Endodermal cell (in vitro differentiated cells): ENCODE measurements around the gene RASD2. TPM values are rescaled to one million over a fixed set of nuclear protein-coding genes. Genes with fewer than 3 reads are reported as not detected.

Experiments used
- DNase-seq: peaks from one replicate; pipeline ENCODE4 v3.0.0-alpha.2; 2017
- H3K27ac ChIP-seq: 2 replicates; pipeline ENCODE4 v1.5.1; 2013; ENCODE audit warnings: mild to moderate bottlenecking, low read depth, low read length, moderate library complexity
- H3K27me3 ChIP-seq: 2 replicates; pipeline ENCODE4 v1.6.1; 2013; ENCODE audit warnings: mild to moderate bottlenecking, low read length, moderate library complexity; ENCODE audit not compliant: insufficient read depth, control insufficient read depth, poor library complexity, severe bottlenecking
- H3K36me3 ChIP-seq: 2 replicates; pipeline ENCODE4 v1.7.0; 2013; ENCODE audit warnings: mild to moderate bottlenecking, low read length, moderate library complexity; ENCODE audit not compliant: control insufficient read depth, insufficient read depth
- H3K4me1 ChIP-seq: one replicate; pipeline ENCODE4 v1.7.0; 2013; ENCODE audit warnings: low read length; ENCODE audit not compliant: control insufficient read depth, insufficient read depth
- H3K4me3 ChIP-seq: 2 replicates; pipeline ENCODE4 v1.5.1; 2013; ENCODE audit warnings: mild to moderate bottlenecking, low read length, moderate library complexity
- H3K9ac ChIP-seq: 2 replicates; pipeline ENCODE4 v1.6.1; 2013; ENCODE audit warnings: mild to moderate bottlenecking, low read length, moderate library complexity; ENCODE audit not compliant: poor library complexity, severe bottlenecking; ENCODE audit errors: extremely low read depth
- H3K9me3 ChIP-seq: 2 replicates; pipeline ENCODE4 v1.6.1; 2013; ENCODE audit warnings: mild to moderate bottlenecking, low read length, moderate library complexity; ENCODE audit not compliant: control insufficient read depth
- H3K27ac Mint-ChIP-seq: 2 replicates; pipeline ENCODE4 v1.8.0; 2020; ENCODE audit warnings: mixed read lengths
- H3K27me3 Mint-ChIP-seq: 2 replicates; pipeline ENCODE4 v1.8.0; 2021; ENCODE audit warnings: mild to moderate bottlenecking, mixed read lengths; ENCODE audit not compliant: insufficient read depth
- H3K36me3 Mint-ChIP-seq: 2 replicates; pipeline ENCODE4 v1.8.0; 2020; ENCODE audit warnings: low read depth, mixed read lengths
- H3K4me1 Mint-ChIP-seq: 2 replicates; pipeline ENCODE4 v1.8.0; 2020; ENCODE audit warnings: mixed read lengths
- H3K4me3 Mint-ChIP-seq: 2 replicates; pipeline ENCODE4 v1.8.0; 2020; ENCODE audit warnings: mild to moderate bottlenecking, moderate library complexity, mixed read lengths
- H3K9me3 Mint-ChIP-seq: 2 replicates; pipeline ENCODE4 v1.8.0; 2020; ENCODE audit warnings: mild to moderate bottlenecking, mixed read lengths
- WGBS, 2 experiments: methylation state at CpG; one replicate each; pipeline versions ENCODE4 v1.1.5 to v1.1.7; 2013; ENCODE audit warnings: missing lambda C conversion rate in 2 of 2, mixed read lengths in 1 of 2; ENCODE audit not compliant: insufficient coverage in 1 of 2, insufficient read length in 1 of 2; 5-methylcytosine and 5-hydroxymethylcytosine counted together
- total RNA-seq, 2 donors: library from RNA; stranded (reverse); fragmentation: NEBNext Ultra II Directional in 1 of 2; extraction: Animal tissue kit (Norgen Biotek cat#: 25700) in 1 of 2; gene quantifications; 2 replicates in 1 of 2; 3 replicates in 1 of 2; pipeline ENCODE4 v1.2.1, GENCODE V29; 2021
- TF ChIP-seq, protein P1 (sequence below): fragments of 200-600 bp; sonication (generic); conservative IDR thresholded peaks from 2 replicates; pipeline ENCODE4 v1.5.0; 2021; ENCODE audit warnings: antibody characterized with exemption, mild to moderate bottlenecking

The RASD2 gene
- total RNA-seq, 2 donors from 2014 or later, result 0.15 to 0.24 TPM

DNA sequence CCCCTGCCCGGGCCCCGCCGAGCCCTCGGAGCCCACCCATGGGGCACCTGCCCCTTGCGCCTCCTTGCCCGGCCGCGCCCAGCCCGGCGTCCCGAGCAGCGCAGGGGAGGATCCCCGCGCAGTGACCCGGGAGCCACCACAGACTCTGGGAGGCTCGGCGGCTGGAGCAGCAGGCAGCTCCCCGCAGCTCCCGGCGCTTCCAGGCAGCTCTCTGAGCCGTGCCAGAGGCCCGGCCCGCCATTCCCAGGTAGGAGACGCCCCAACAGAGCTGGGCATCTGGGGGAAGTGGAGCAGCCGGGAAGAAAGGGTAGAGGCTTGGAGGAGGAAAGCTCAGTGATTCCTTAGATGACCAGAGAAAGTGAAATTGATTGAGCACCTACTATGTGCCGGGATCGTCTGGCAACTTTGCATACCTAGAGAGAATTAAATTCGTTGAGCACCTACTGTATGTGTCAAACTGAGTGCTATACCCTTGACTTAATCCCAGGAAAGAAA is 670 bp downstream of the RASD2 start:
- Mint-ChIP-seq H3K27ac (no peak overlapping the region), H3K27me3 (peaks cover 58% of the 10 kb centered on the region), H3K36me3 (no peaks in the 10 kb centered on the region), H3K9me3 (no peaks in the 10 kb centered on the region), H3K4me3 (no peak overlapping the region), H3K4me1 (peaks cover 4% of the 10 kb centered on the region)
- WGBS, 2 experiments, result 9 to 11% methylated on average over 21 to 28 of the region's 28 CpGs
- Histone ChIP-seq H3K9me3 (no peaks in the 10 kb centered on the region), H3K4me1 (no peaks in the 10 kb centered on the region), H3K36me3 (no peaks in the 10 kb centered on the region), H3K27ac (no peak overlapping the region), H3K4me3 (peak overlapping the region; percentile 76), H3K9ac (no peak overlapping the region), H3K27me3 (peaks cover 70% of the 10 kb centered on the region)
- TF ChIP-seq, protein P1, sequence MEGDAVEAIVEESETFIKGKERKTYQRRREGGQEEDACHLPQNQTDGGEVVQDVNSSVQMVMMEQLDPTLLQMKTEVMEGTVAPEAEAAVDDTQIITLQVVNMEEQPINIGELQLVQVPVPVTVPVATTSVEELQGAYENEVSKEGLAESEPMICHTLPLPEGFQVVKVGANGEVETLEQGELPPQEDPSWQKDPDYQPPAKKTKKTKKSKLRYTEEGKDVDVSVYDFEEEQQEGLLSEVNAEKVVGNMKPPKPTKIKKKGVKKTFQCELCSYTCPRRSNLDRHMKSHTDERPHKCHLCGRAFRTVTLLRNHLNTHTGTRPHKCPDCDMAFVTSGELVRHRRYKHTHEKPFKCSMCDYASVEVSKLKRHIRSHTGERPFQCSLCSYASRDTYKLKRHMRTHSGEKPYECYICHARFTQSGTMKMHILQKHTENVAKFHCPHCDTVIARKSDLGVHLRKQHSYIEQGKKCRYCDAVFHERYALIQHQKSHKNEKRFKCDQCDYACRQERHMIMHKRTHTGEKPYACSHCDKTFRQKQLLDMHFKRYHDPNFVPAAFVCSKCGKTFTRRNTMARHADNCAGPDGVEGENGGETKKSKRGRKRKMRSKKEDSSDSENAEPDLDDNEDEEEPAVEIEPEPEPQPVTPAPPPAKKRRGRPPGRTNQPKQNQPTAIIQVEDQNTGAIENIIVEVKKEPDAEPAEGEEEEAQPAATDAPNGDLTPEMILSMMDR, result no peak
- peak; percentile 75 for DNase-seq

GRCh38 chr22:35542157-35542938 is 1.7 kb downstream of the RASD2 start:
- Histone ChIP-seq H3K9me3 (no peaks in the 10 kb centered on the region), H3K4me1 (no peaks in the 10 kb centered on the region), H3K27ac (no peak overlapping the region), H3K4me3 (no peak overlapping the region), H3K9ac (no peak overlapping the region), H3K27me3 (peaks cover 70% of the 10 kb centered on the region), H3K36me3 (no peaks in the 10 kb centered on the region)
- Mint-ChIP-seq H3K9me3 (no peaks in the 10 kb centered on the region), H3K27me3 (peaks cover 60% of the 10 kb centered on the region), H3K4me1 (peaks cover 4% of the 10 kb centered on the region), H3K4me3 (no peak overlapping the region), H3K36me3 (no peaks in the 10 kb centered on the region), H3K27ac (no peak overlapping the region)
- DNase-seq, result peak; percentile 53
- TF ChIP-seq, protein P1, result no peak
- 52 to 79% methylated on average over 6 to 13 of the region's 13 CpGs for WGBS, 2 experiments

- Histone ChIP-seq H3K4me3 (no peak overlapping the region), H3K27me3 (peaks cover 69% of the 10 kb centered on the region), H3K9me3 (no peaks in the 10 kb centered on the region), H3K27ac (no peak overlapping the region), H3K4me1 (no peaks in the 10 kb centered on the region), H3K9ac (no peak overlapping the region), H3K36me3 (no peaks in the 10 kb centered on the region)
- TF ChIP-seq, protein P1, result peak; percentile 48
- no peak for DNase-seq
- no peak overlapping the region for H3K27ac Mint-ChIP-seq
- WGBS, 2 experiments, result 66 to 75% methylated on average over 6 of the region's 6 CpGs
- no peaks in the 10 kb centered on the region for H3K36me3 Mint-ChIP-seq
- H3K9me3 Mint-ChIP-seq, result no peaks in the 10 kb centered on the region
- H3K4me3 Mint-ChIP-seq, result no peak overlapping the region
- peaks cover 57% of the 10 kb centered on the region for H3K27me3 Mint-ChIP-seq
- H3K4me1 Mint-ChIP-seq, result peaks cover 4% of the 10 kb centered on the region
These were observed 2.4 kb downstream of the RASD2 start for GRCh38 chr22:35542939-35543516.
